GM23338 (cell line): ENCODE measurements around the gene TBC1D12. TPM values are rescaled to one million over a fixed set of nuclear protein-coding genes. Genes with fewer than 3 reads are reported as not detected.
A peak's percentile ranks its signal among the peaks of the same experiment; 100 is the strongest.
"Not testable (repeated sequence)": the region's sequence is repeated elsewhere in the genome, so short reads cannot be mapped to it uniquely, and the experiment has no call there.

ENCODE experiments used
- ATAC-seq: fragments of 200-7000 bp; cut with Tn5 transposase; 3 replicates; pipeline ENCODE4 v1.9.1; 2020
- DNase-seq: peaks from one replicate; pipeline ENCODE4 v3.0.0-alpha.2; 2015; ENCODE audit warnings: low spot score
- H2AFZ ChIP-seq: fragments of 200-600 bp; sonication (generic); 2 replicates; pipeline ENCODE4 v1.8.0; 2016; ENCODE audit warnings: antibody characterized with exemption, mild to moderate bottlenecking, moderate library complexity
- H3F3A ChIP-seq: fragments of 200-600 bp; sonication (generic); replicated peaks from 2 replicates; pipeline ENCODE4 v1.8.0; 2017; ENCODE audit warnings: antibody characterized with exemption, mixed run types, low read depth
- H3K27ac ChIP-seq: fragments of 200-600 bp; sonication (generic); 2 replicates; pipeline ENCODE4 v1.6.1; 2016; ENCODE audit warnings: low read depth
- H3K27me3 ChIP-seq: fragments of 200-600 bp; sonication (generic); 2 replicates; pipeline ENCODE4 v1.8.0; 2016; ENCODE audit warnings: mild to moderate bottlenecking, mixed run types, moderate library complexity; ENCODE audit not compliant: insufficient read depth
- H3K36me3 ChIP-seq: fragments of 200-600 bp; sonication (generic); 2 replicates; pipeline ENCODE4 v1.8.0; 2016; ENCODE audit warnings: mild to moderate bottlenecking; ENCODE audit not compliant: insufficient read depth
- H3K4me1 ChIP-seq: fragments of 200-600 bp; sonication (generic); 2 replicates; pipeline ENCODE4 v1.8.0; 2016; ENCODE audit warnings: mild to moderate bottlenecking, moderate library complexity; ENCODE audit not compliant: insufficient read depth
- H3K4me2 ChIP-seq: fragments of 200-600 bp; sonication (generic); 2 replicates; pipeline ENCODE4 v1.7.1; 2017; ENCODE audit warnings: mixed run types
- H3K4me3 ChIP-seq: fragments of 200-600 bp; sonication (generic); 2 replicates; pipeline ENCODE4 v1.6.1; 2016; ENCODE audit warnings: mixed run types
- H3K79me2 ChIP-seq: fragments of 200-600 bp; sonication (generic); replicated peaks from 2 replicates; pipeline ENCODE4 v1.8.0; 2017; ENCODE audit warnings: mild to moderate bottlenecking; ENCODE audit not compliant: insufficient read depth
- H3K9me2 ChIP-seq: fragments of 200-600 bp; sonication (generic); 2 replicates; pipeline ENCODE4 v1.8.0; 2017; ENCODE audit not compliant: insufficient read depth
- H4K20me1 ChIP-seq: fragments of 200-600 bp; sonication (generic); replicated peaks from 2 replicates; pipeline ENCODE4 v1.8.0; 2017; ENCODE audit warnings: mild to moderate bottlenecking; ENCODE audit not compliant: insufficient read depth
- H3K27ac Mint-ChIP-seq: 2 replicates; pipeline ENCODE4 v1.8.0; 2020; ENCODE audit warnings: inconsistent platforms, mild to moderate bottlenecking, moderate library complexity, mixed read lengths
- H3K27me3 Mint-ChIP-seq: 3 replicates; pipeline ENCODE4 v1.8.0; 2022; ENCODE audit warnings: low read depth, mild to moderate bottlenecking, moderate library complexity, mixed read lengths, inconsistent platforms; ENCODE audit not compliant: insufficient read depth, poor library complexity
- H3K36me3 Mint-ChIP-seq: 3 replicates; pipeline ENCODE4 v1.8.0; 2021; ENCODE audit warnings: low read depth, mild to moderate bottlenecking, inconsistent platforms, moderate library complexity, mixed read lengths
- H3K4me1 Mint-ChIP-seq: 3 replicates; pipeline ENCODE4 v1.8.0; 2020; ENCODE audit warnings: mild to moderate bottlenecking, inconsistent platforms, mixed read lengths
- H3K4me3 Mint-ChIP-seq: 3 replicates; pipeline ENCODE4 v1.8.0; 2021; ENCODE audit warnings: moderate library complexity, mild to moderate bottlenecking, inconsistent platforms, mixed read lengths
- H3K9me3 Mint-ChIP-seq: 3 replicates; pipeline ENCODE4 v1.8.0; 2020; ENCODE audit warnings: moderate library complexity, mild to moderate bottlenecking, inconsistent platforms, mixed read lengths
- CTCF ChIP-seq, 2 experiments: fragments of 200-600 bp in 1 of 2; sonication (generic) in 1 of 2; conservative IDR thresholded peaks; 2 replicates each; pipeline versions ENCODE4 v1.5.1 to v1.6.1; 2016 to 2017; ENCODE audit warnings: antibody characterized with exemption in 2 of 2, low read depth in 2 of 2, mild to moderate bottlenecking in 2 of 2, moderate library complexity in 1 of 2
- EZH2phosphoT487 ChIP-seq: fragments of 200-600 bp; sonication (generic); IDR thresholded peaks from one replicate; pipeline ENCODE4 v1.8.1; 2018; ENCODE audit warnings: antibody characterized with exemption; ENCODE audit not compliant: unreplicated experiment
- NANOG ChIP-seq: IDR thresholded peaks from 2 replicates; pipeline ENCODE4 v1.6.1; 2016; ENCODE audit warnings: antibody characterized with exemption, borderline replicate concordance
- REST ChIP-seq: IDR thresholded peaks from one replicate; pipeline ENCODE4 v1.6.1; 2018; ENCODE audit warnings: antibody characterized with exemption; ENCODE audit not compliant: unreplicated experiment
- polyA plus RNA-seq: library from polyadenylated mRNA; unstranded; fragments of >200 nt; fragmentation: Nextera tagmentation; extraction: Ambion mirVana; gene quantifications from 2 replicates; pipeline ENCODE4 v1.2.1, GENCODE V29; 2016
- total RNA-seq: library from RNA; depleted of rRNA; stranded (reverse); fragments of >200 nt; shearing (Covaris generic); gene quantifications from 2 replicates; pipeline ENCODE4 v1.2.3, GENCODE V29; 2014

Gene TBC1D12
- total and polyA plus RNA-seq, 2 experiments from 2014 or later = 2.3 to 3.6 TPM

- Histone ChIP-seq H3K27ac (peak overlapping the region; percentile 52), H3K4me3 (peak overlapping the region; percentile 97), H2AFZ (no peak overlapping the region), H3F3A (no peaks in the 10 kb centered on the region; the same call in 1 of the 2 replicates), H3K4me1 (peaks cover 40% of the 10 kb centered on the region), H3K36me3 (peaks cover 34% of the 10 kb centered on the region; the same call in 1 of the 2 replicates), H4K20me1 (peaks cover 33% of the 10 kb centered on the region), H3K9me2 (no peaks in the 10 kb centered on the region), H3K4me2 (peak overlapping the region; percentile 92), H3K79me2 (peaks cover 89% of the 10 kb centered on the region), H3K27me3 (no peaks in the 10 kb centered on the region)
- Mint-ChIP-seq H3K27ac (peak overlapping the region; percentile 41), H3K9me3 (peaks cover 3% of the 10 kb centered on the region; the same call in 1 of the 3 replicates), H3K36me3 (peaks cover 74% of the 10 kb centered on the region), H3K4me3 (peak overlapping the region; percentile 53), H3K4me1 (peaks cover 25% of the 10 kb centered on the region), H3K27me3 (peaks cover 13% of the 10 kb centered on the region)
- peak; percentile 44 for DNase-seq
- no peak for ATAC-seq
- TF ChIP-seq NANOG = peak; percentile 89
- no peak for TF ChIP-seq REST
Observed at GRCh38 chr10:94549221-94549620, 146.9 kb downstream of the TBC1D12 start.

- H3K4me3 Mint-ChIP-seq, H3K9me2 ChIP-seq, H3K27me3 ChIP-seq, H3K27me3 Mint-ChIP-seq, H3K4me1 ChIP-seq, H3K27ac Mint-ChIP-seq, H2AFZ ChIP-seq, H3K4me3 ChIP-seq, H3K9me3 Mint-ChIP-seq, H3K4me2 ChIP-seq, DNase-seq, H3K4me1 Mint-ChIP-seq: not testable (repeated sequence)
- peaks cover 91% of the 10 kb centered on the region for H3K36me3 Mint-ChIP-seq
- ATAC-seq = peak; percentile 19; the same call in 1 of the 3 replicates
- Histone ChIP-seq H3K36me3 (peaks cover 90% of the 10 kb centered on the region), H4K20me1 (peaks cover 53% of the 10 kb centered on the region), H3K79me2 (peaks cover 89% of the 10 kb centered on the region), H3K27ac (peak overlapping the region; percentile 69; the same call in 1 of the 2 replicates), H3F3A (peaks cover 15% of the 10 kb centered on the region)
Observed at GRCh38 chr10:94567714-94568307, 165.5 kb downstream of the TBC1D12 start.

- H3K4me3 Mint-ChIP-seq = no peak overlapping the region
- H3K36me3 ChIP-seq = peaks cover 83% of the 10 kb centered on the region
- no peak overlapping the region for H2AFZ ChIP-seq
- H3K27ac Mint-ChIP-seq = peak overlapping the region; percentile 6; the same call in 1 of the 2 replicates
- H3K4me1 ChIP-seq = no peaks in the 10 kb centered on the region
- peak overlapping the region; percentile 70; the same call in 1 of the 2 replicates for H3K27ac ChIP-seq
- H3F3A ChIP-seq = peaks cover under 1% of the 10 kb centered on the region
- no peak overlapping the region for H3K4me2 ChIP-seq
- ATAC-seq = no peak
- no peaks in the 10 kb centered on the region for H3K9me2 ChIP-seq
- H3K4me3 ChIP-seq = no peak overlapping the region
- peaks cover 7% of the 10 kb centered on the region for H3K27me3 Mint-ChIP-seq
- peaks cover 90% of the 10 kb centered on the region for H3K36me3 Mint-ChIP-seq
- no peaks in the 10 kb centered on the region for H3K27me3 ChIP-seq
- no peaks in the 10 kb centered on the region; the same call in 2 of the 3 replicates for H3K9me3 Mint-ChIP-seq
- H3K4me1 Mint-ChIP-seq = no peaks in the 10 kb centered on the region
- TF ChIP-seq CTCF (conservative IDR thresholded peaks at IDR 0.05; ENCODE audit: low read depth in 2 of 2) (no peak), EZH2phosphoT487 (no peak), REST (no peak), NANOG (no peak)
- peaks cover 41% of the 10 kb centered on the region for H4K20me1 ChIP-seq
- DNase-seq = no peak
- H3K79me2 ChIP-seq = peaks cover 84% of the 10 kb centered on the region
Observed at GRCh38 chr10:94571081-94571480, 168.7 kb downstream of the TBC1D12 start.
